H1 (cell line): ENCODE results near the gene KRT77. TPM values are rescaled to one million over a fixed set of nuclear protein-coding genes. Genes with fewer than 3 reads are reported as not detected.

Experiments
- CHD1 ChIP-seq: IDR thresholded peaks from 2 replicates; pipeline ENCODE4 v1.6.1; 2012; ENCODE audit warnings: low read depth, low read length, improper control_type of control experiment
- CTBP2 ChIP-seq: IDR thresholded peaks from 2 replicates; pipeline ENCODE4 v1.7.0; 2011; ENCODE audit warnings: borderline replicate concordance, mild to moderate bottlenecking, moderate library complexity, mixed read lengths, low read length; ENCODE audit not compliant: insufficient read depth, insufficient read length
- GTF2F1 ChIP-seq: IDR thresholded peaks from 2 replicates; pipeline ENCODE4 v1.6.1; 2012; ENCODE audit warnings: low read depth, low read length, improper control_type of control experiment, borderline replicate concordance
- MAFK ChIP-seq: IDR thresholded peaks from 2 replicates; pipeline ENCODE4 v1.6.1; 2012; ENCODE audit warnings: low read depth, mild to moderate bottlenecking, improper control_type of control experiment, low read length
- RAD21 ChIP-seq, 2 experiments: IDR thresholded peaks in 1 of 2; conservative IDR thresholded peaks in 1 of 2; 2 replicates each; pipeline ENCODE4 v1.6.1; 2011; ENCODE audit warnings: low read depth in 2 of 2, low read length in 2 of 2, improper control_type of control experiment in 1 of 2, inconsistent platforms in 1 of 2, mild to moderate bottlenecking in 1 of 2, moderate library complexity in 1 of 2
- polyA plus RNA-seq, 7 experiments: library from polyadenylated mRNA; depleted of rRNA in 3 of 7; stranded (reverse) in 5 of 7; unstranded in 2 of 7; fragments of >200 nt in 5 of 7; fragments of 200-250 nt in 2 of 7; gene quantifications; 1 replicate in 5 of 7; 2 replicates in 1 of 7; 4 replicates in 1 of 7; pipeline versions ENCODE4 v1.2.1 to v1.2.3, GENCODE V29; 2011 to 2013; ENCODE audit warnings: missing spikeins in 2 of 7, mixed read lengths in 2 of 7
- total RNA-seq: library from RNA; stranded (reverse); fragmentation: NEBNext Ultra II Directional; extraction: Animal tissue kit (Norgen Biotek cat#: 25700); gene quantifications from 2 replicates; pipeline ENCODE4 v1.2.1, GENCODE V29; 2021
- TF ChIP-seq, protein P1 (sequence below): fragments of 300-600 bp; sonication (generic); IDR thresholded peaks from 2 replicates; pipeline ENCODE4 v1.7.1; 2012; ENCODE audit warnings: low read length, moderate library complexity, mild to moderate bottlenecking, inconsistent platforms; ENCODE audit not compliant: insufficient replicate concordance
- TF ChIP-seq, protein P2 (sequence below): IDR thresholded peaks from 2 replicates; pipeline ENCODE4 v1.6.1; 2011; ENCODE audit warnings: low read depth, mild to moderate bottlenecking, low read length; ENCODE audit not compliant: insufficient read depth

The KRT77 gene
- total and polyA plus RNA-seq, 2 of the 8 experiments (the other 6 are each of a cell fraction or from before 2014, with no cell fraction given): 0.02 TPM; not detected in 1

DNA sequence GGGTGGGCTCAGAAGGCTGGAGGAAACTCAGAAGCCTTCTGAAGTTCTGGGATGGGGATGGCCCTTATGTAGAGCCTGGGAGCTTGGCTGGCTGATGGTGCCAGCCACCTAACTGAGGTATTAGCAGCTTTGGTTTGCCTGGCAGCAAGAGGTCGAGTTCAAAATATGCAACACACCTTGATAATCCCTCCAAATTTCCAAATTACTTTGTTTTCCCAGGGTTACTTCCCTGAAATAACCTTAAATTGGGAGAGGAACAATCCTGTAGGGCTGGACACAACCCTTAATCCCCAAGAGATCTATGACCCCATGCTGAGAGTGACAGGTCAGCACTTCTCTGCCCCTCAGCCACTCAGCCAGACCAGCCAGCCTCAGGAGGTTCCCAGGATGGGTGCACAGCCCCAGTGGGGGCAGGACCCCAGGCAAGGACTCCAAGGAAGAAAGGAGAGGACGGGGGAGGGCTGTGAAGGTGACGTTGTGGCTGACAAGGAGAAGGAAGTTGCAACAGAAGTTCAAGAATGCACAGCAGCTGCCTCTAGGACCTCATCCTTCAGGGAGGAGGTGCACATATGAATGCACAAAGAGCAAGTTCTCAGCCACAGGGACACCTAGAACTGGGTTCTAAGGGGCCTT is 18.6 kb upstream of the KRT77 start (continued):
- TF ChIP-seq, protein P1, sequence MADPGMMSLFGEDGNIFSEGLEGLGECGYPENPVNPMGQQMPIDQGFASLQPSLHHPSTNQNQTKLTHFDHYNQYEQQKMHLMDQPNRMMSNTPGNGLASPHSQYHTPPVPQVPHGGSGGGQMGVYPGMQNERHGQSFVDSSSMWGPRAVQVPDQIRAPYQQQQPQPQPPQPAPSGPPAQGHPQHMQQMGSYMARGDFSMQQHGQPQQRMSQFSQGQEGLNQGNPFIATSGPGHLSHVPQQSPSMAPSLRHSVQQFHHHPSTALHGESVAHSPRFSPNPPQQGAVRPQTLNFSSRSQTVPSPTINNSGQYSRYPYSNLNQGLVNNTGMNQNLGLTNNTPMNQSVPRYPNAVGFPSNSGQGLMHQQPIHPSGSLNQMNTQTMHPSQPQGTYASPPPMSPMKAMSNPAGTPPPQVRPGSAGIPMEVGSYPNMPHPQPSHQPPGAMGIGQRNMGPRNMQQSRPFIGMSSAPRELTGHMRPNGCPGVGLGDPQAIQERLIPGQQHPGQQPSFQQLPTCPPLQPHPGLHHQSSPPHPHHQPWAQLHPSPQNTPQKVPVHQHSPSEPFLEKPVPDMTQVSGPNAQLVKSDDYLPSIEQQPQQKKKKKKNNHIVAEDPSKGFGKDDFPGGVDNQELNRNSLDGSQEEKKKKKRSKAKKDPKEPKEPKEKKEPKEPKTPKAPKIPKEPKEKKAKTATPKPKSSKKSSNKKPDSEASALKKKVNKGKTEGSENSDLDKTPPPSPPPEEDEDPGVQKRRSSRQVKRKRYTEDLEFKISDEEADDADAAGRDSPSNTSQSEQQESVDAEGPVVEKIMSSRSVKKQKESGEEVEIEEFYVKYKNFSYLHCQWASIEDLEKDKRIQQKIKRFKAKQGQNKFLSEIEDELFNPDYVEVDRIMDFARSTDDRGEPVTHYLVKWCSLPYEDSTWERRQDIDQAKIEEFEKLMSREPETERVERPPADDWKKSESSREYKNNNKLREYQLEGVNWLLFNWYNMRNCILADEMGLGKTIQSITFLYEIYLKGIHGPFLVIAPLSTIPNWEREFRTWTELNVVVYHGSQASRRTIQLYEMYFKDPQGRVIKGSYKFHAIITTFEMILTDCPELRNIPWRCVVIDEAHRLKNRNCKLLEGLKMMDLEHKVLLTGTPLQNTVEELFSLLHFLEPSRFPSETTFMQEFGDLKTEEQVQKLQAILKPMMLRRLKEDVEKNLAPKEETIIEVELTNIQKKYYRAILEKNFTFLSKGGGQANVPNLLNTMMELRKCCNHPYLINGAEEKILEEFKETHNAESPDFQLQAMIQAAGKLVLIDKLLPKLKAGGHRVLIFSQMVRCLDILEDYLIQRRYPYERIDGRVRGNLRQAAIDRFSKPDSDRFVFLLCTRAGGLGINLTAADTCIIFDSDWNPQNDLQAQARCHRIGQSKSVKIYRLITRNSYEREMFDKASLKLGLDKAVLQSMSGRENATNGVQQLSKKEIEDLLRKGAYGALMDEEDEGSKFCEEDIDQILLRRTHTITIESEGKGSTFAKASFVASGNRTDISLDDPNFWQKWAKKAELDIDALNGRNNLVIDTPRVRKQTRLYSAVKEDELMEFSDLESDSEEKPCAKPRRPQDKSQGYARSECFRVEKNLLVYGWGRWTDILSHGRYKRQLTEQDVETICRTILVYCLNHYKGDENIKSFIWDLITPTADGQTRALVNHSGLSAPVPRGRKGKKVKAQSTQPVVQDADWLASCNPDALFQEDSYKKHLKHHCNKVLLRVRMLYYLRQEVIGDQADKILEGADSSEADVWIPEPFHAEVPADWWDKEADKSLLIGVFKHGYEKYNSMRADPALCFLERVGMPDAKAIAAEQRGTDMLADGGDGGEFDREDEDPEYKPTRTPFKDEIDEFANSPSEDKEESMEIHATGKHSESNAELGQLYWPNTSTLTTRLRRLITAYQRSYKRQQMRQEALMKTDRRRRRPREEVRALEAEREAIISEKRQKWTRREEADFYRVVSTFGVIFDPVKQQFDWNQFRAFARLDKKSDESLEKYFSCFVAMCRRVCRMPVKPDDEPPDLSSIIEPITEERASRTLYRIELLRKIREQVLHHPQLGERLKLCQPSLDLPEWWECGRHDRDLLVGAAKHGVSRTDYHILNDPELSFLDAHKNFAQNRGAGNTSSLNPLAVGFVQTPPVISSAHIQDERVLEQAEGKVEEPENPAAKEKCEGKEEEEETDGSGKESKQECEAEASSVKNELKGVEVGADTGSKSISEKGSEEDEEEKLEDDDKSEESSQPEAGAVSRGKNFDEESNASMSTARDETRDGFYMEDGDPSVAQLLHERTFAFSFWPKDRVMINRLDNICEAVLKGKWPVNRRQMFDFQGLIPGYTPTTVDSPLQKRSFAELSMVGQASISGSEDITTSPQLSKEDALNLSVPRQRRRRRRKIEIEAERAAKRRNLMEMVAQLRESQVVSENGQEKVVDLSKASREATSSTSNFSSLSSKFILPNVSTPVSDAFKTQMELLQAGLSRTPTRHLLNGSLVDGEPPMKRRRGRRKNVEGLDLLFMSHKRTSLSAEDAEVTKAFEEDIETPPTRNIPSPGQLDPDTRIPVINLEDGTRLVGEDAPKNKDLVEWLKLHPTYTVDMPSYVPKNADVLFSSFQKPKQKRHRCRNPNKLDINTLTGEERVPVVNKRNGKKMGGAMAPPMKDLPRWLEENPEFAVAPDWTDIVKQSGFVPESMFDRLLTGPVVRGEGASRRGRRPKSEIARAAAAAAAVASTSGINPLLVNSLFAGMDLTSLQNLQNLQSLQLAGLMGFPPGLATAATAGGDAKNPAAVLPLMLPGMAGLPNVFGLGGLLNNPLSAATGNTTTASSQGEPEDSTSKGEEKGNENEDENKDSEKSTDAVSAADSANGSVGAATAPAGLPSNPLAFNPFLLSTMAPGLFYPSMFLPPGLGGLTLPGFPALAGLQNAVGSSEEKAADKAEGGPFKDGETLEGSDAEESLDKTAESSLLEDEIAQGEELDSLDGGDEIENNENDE: no peak
- TF ChIP-seq CTBP2 (no peak), GTF2F1 (no peak), CHD1 (no peak), MAFK (no peak), RAD21 (IDR thresholded peaks at IDR 0.05 in 1 of 2, conservative IDR thresholded peaks at IDR 0.05 in 1 of 2; ENCODE audit: low read depth in 2 of 2, low read length in 2 of 2) (no peak)
- TF ChIP-seq, protein P2, sequence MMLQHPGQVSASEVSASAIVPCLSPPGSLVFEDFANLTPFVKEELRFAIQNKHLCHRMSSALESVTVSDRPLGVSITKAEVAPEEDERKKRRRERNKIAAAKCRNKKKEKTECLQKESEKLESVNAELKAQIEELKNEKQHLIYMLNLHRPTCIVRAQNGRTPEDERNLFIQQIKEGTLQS: no peak
